Activated CD8-positive, alpha-beta memory T cell treated with anti-CD3 and anti-CD28 coated beads, Interleukin-2, amount 50 U/mL, for 1 hour (primary cell): ENCODE data around the gene SHISA6.
"Not testable (repeated sequence)": the region's sequence is repeated elsewhere in the genome, so short reads cannot be mapped to it uniquely, and the experiment has no call there.

ENCODE experiments used
- DNase-seq: peaks from one replicate; pipeline ENCODE4 v3.0.0-alpha.2; 2020; ENCODE audit errors: extremely low read depth

Gene SHISA6

GRCh38 chr17:11303773-11304394 is 62.9 kb downstream of the SHISA6 start:
- DNase-seq, result no peak

GRCh38 chr17:11304568-11304967 is 63.6 kb downstream of the SHISA6 start:
- DNase-seq, result no peak

- DNase-seq, result no peak
Observed at GRCh38 chr17:11305524-11305923, 64.5 kb downstream of the SHISA6 start.

GRCh38 chr17:11308531-11308930 is 67.5 kb downstream of the SHISA6 start:
- no peak for DNase-seq

- no peak for DNase-seq
Observed at GRCh38 chr17:11309033-11309432, 68.0 kb downstream of the SHISA6 start.

- DNase-seq, result no peak
Observed at GRCh38 chr17:11309850-11310249, 68.8 kb downstream of the SHISA6 start.

- DNase-seq, result not testable (repeated sequence)
Observed at GRCh38 chr17:11316451-11316850, 75.4 kb downstream of the SHISA6 start.

GRCh38 chr17:11318207-11318606 is 77.2 kb downstream of the SHISA6 start:
- DNase-seq, result no peak

GRCh38 chr17:11319894-11320293 is 78.9 kb downstream of the SHISA6 start:
- DNase-seq, result no peak

GRCh38 chr17:11324021-11324420 is 83.0 kb downstream of the SHISA6 start:
- no peak for DNase-seq

- DNase-seq, result no peak
Observed at GRCh38 chr17:11324846-11325420, 83.9 kb downstream of the SHISA6 start.

GRCh38 chr17:11326492-11326891 is 85.5 kb downstream of the SHISA6 start:
- DNase-seq, result no peak

GRCh38 chr17:11328770-11329169 is 87.8 kb downstream of the SHISA6 start:
- DNase-seq, result no peak

GRCh38 chr17:11330006-11330405 is 89.0 kb downstream of the SHISA6 start:
- no peak for DNase-seq

- no peak for DNase-seq
Observed at GRCh38 chr17:11330826-11331225, 89.8 kb downstream of the SHISA6 start.

GRCh38 chr17:11331547-11332513 is 90.8 kb downstream of the SHISA6 start:
- no peak for DNase-seq

GRCh38 chr17:11332706-11333105 is 91.7 kb downstream of the SHISA6 start:
- DNase-seq, result no peak

GRCh38 chr17:11334493-11334892 is 93.5 kb downstream of the SHISA6 start:
- DNase-seq, result no peak

- no peak for DNase-seq
Observed at GRCh38 chr17:11336290-11336689, 95.3 kb downstream of the SHISA6 start.

GRCh38 chr17:11340803-11341202 is 99.8 kb downstream of the SHISA6 start:
- no peak for DNase-seq

GRCh38 chr17:11342138-11342537 is 101.1 kb downstream of the SHISA6 start:
- no peak for DNase-seq

GRCh38 chr17:11349106-11349505 is 108.1 kb downstream of the SHISA6 start:
- no peak for DNase-seq

GRCh38 chr17:11351479-11351878 is 110.5 kb downstream of the SHISA6 start:
- no peak for DNase-seq
